AG08395 (cell line): Measurements from ENCODE around the gene OSBPL8.

Experiments used
- DNase-seq: peaks from one replicate; pipeline ENCODE4 v3.0.0; 2012; ENCODE audit warnings: mixed read lengths, low spot score

OSBPL8 gene

GRCh38 chr12:76555231-76555767 lies 4.3 kb downstream of the OSBPL8 start:
- no peak for DNase-seq

GRCh38 chr12:76554405-76555230 lies 5.0 kb downstream of the OSBPL8 start:
- no peak for DNase-seq

GRCh38 chr12:76552343-76552938 lies 7.1 kb downstream of the OSBPL8 start:
- peak; percentile 35 for DNase-seq

GRCh38 chr12:76551482-76551888 lies 8.1 kb downstream of the OSBPL8 start:
- no peak for DNase-seq

- no peak for DNase-seq
These were observed 10.4 kb downstream of the OSBPL8 start for GRCh38 chr12:76549131-76549530.

GRCh38 chr12:76548222-76548837 lies 11.2 kb downstream of the OSBPL8 start:
- no peak for DNase-seq

- peak; percentile 5 for DNase-seq
These were observed 12.0 kb downstream of the OSBPL8 start for GRCh38 chr12:76547526-76547925.

GRCh38 chr12:76546889-76547288 lies 12.7 kb downstream of the OSBPL8 start:
- DNase-seq, result no peak

GRCh38 chr12:76545486-76545885 lies 14.1 kb downstream of the OSBPL8 start:
- no peak for DNase-seq

- no peak for DNase-seq
These were observed 14.8 kb downstream of the OSBPL8 start for GRCh38 chr12:76544601-76545261.

- DNase-seq, result no peak
These were observed 15.7 kb downstream of the OSBPL8 start for GRCh38 chr12:76543813-76544347.

- DNase-seq, result no peak
These were observed 16.7 kb downstream of the OSBPL8 start for GRCh38 chr12:76542908-76543307.

- no peak for DNase-seq
These were observed 19.8 kb downstream of the OSBPL8 start for GRCh38 chr12:76539727-76540126.

GRCh38 chr12:76537923-76538322 lies 21.6 kb downstream of the OSBPL8 start:
- DNase-seq, result no peak

- no peak for DNase-seq
These were observed 23.0 kb downstream of the OSBPL8 start for GRCh38 chr12:76536546-76536945.

GRCh38 chr12:76535170-76535569 lies 24.4 kb downstream of the OSBPL8 start:
- DNase-seq, result no peak

GRCh38 chr12:76533331-76533730 lies 26.2 kb downstream of the OSBPL8 start:
- DNase-seq, result no peak

- DNase-seq, result no peak
These were observed 27.1 kb downstream of the OSBPL8 start for GRCh38 chr12:76532520-76532919.

- DNase-seq, result no peak
These were observed 28.5 kb downstream of the OSBPL8 start for GRCh38 chr12:76531056-76531455.

- DNase-seq, result no peak
These were observed 29.1 kb downstream of the OSBPL8 start for GRCh38 chr12:76530516-76530915.

GRCh38 chr12:76529226-76529918 lies 30.2 kb downstream of the OSBPL8 start:
- no peak for DNase-seq
